ENCODE measurements around the gene TLR10. TPM values are rescaled to one million over a fixed set of nuclear protein-coding genes. Genes with fewer than 3 reads are reported as not detected.

Gene TLR10
- polyA plus RNA-seq, 1 donor = 0.40 TPM

DNA sequence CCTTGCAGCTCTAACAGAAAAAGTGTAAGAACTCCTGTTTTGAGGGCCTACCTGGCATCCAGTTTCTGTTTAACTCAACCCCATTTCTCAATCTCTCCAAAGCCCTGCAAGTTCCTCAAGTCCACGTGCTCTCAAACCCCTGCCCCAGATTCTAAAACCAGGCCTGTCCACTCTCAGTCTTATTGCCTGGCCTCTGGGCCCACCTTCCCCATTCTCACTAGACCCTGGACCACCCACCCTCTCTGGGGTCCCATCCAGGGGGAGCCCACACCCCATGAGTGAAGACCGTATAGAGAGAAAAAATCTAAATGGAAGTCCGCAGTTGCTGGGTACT, 58.3 kb downstream of the TLR10 start:
- no peak for DNase-seq

- DNase-seq = no peak
Measured at GRCh38 chr4:38723726-38724474, 58.9 kb downstream of the TLR10 start.

GRCh38 chr4:38723114-38723513, 59.7 kb downstream of the TLR10 start:
- DNase-seq = no peak

Other genes with a start within 250 kb of the TLR10 start
- 65.4 TPM for gene KLF3, start 118.8 kb downstream of the TLR10 start, polyA plus RNA-seq (ENCODE audit: insufficient read length)
- gene TLR1, start 21.8 kb upstream of the TLR10 start, polyA plus RNA-seq (ENCODE audit: insufficient read length) = 4.3 TPM
- 1.0 TPM for gene TLR6, start 73.8 kb upstream of the TLR10 start, polyA plus RNA-seq (ENCODE audit: insufficient read length)
- gene FAM114A1, start 84.8 kb upstream of the TLR10 start, polyA plus RNA-seq (ENCODE audit: insufficient read length) = 37.5 TPM
- gene TMEM156, start 249.4 kb upstream of the TLR10 start, polyA plus RNA-seq (ENCODE audit: insufficient read length) = 3.0 TPM

Data from left kidney (tissue), 2 donors.